HepG2 (cell line): ENCODE results near the gene GK. TPM values are rescaled to one million over a fixed set of nuclear protein-coding genes. Genes with fewer than 3 reads are reported as not detected.

Source experiments
- ETV5 ChIP-seq: IDR thresholded peaks from 2 replicates; pipeline ENCODE4 v1.6.1; 2018; ENCODE audit warnings: missing biosample characterization, missing genetic modification reagents, inconsistent platforms, borderline replicate concordance
- FLYWCH1 ChIP-seq: sonication (generic); formaldehyde crosslinking; IDR thresholded peaks from 2 replicates; pipeline ENCODE4 v1.8.1; 2023; ENCODE audit warnings: mild to moderate bottlenecking, missing genetic modification reagents
- KDM2A ChIP-seq: sonication (generic); formaldehyde crosslinking; IDR thresholded peaks from 2 replicates; pipeline ENCODE4 v1.4.0; 2020; ENCODE audit warnings: low read depth, missing genetic modification reagents, borderline replicate concordance
- MTA1 ChIP-seq: sonication (generic); formaldehyde crosslinking; IDR thresholded peaks from 2 replicates; pipeline ENCODE4 v1.4.0; 2020; ENCODE audit warnings: missing genetic modification reagents, mild to moderate bottlenecking, borderline replicate concordance
- NFIC ChIP-seq: IDR thresholded peaks from 2 replicates; pipeline ENCODE4 v1.6.1; 2012; ENCODE audit warnings: mild to moderate bottlenecking, low read length, inconsistent platforms
- NFKB2 ChIP-seq: sonication (generic); formaldehyde crosslinking; IDR thresholded peaks from 2 replicates; pipeline ENCODE4 v1.4.0; 2020; ENCODE audit warnings: missing genetic modification reagents, borderline replicate concordance
- NONO ChIP-seq, 2 experiments: fragments of 450-650 bp in 1 of 2; sonication (generic) in 1 of 2; formaldehyde crosslinking in 1 of 2; IDR thresholded peaks in 1 of 2; conservative IDR thresholded peaks in 1 of 2; 2 replicates each; pipeline versions ENCODE4 v1.6.1 to v1.8.0; 2017 to 2022; ENCODE audit warnings: mild to moderate bottlenecking in 1 of 2, missing genetic modification reagents in 1 of 2, moderate library complexity in 1 of 2
- NR2F1 ChIP-seq, 2 experiments: fragments of 450-650 bp in 1 of 2; formaldehyde crosslinking in 1 of 2; IDR thresholded peaks; 2 replicates each; pipeline versions ENCODE4 v1.5.0 to v1.6.1; 2016 to 2020; ENCODE audit warnings: mild to moderate bottlenecking in 1 of 2, missing compliant biosample characterization in 1 of 2, missing genetic modification reagents in 1 of 2, moderate library complexity in 1 of 2
- PITX1 ChIP-seq: sonication (generic); formaldehyde crosslinking; IDR thresholded peaks from 2 replicates; pipeline ENCODE4 v1.5.1; 2020; ENCODE audit warnings: mild to moderate bottlenecking, missing genetic modification reagents
- RFXAP ChIP-seq: sonication (generic); formaldehyde crosslinking; IDR thresholded peaks from 2 replicates; pipeline ENCODE4 v1.4.0; 2020; ENCODE audit warnings: missing genetic modification reagents, borderline replicate concordance
- TP53 ChIP-seq: sonication (generic); formaldehyde crosslinking; conservative IDR thresholded peaks from 2 replicates; pipeline ENCODE4 v1.4.0; 2020; ENCODE audit warnings: missing genetic modification reagents
- ZBTB10 ChIP-seq: sonication (generic); formaldehyde crosslinking; IDR thresholded peaks from 2 replicates; pipeline ENCODE4 v1.4.0; 2020; ENCODE audit warnings: missing genetic modification reagents, borderline replicate concordance
- ZBTB21 ChIP-seq: sonication (generic); formaldehyde crosslinking; IDR thresholded peaks from 2 replicates; pipeline ENCODE4 v1.4.0; 2020; ENCODE audit warnings: missing genetic modification reagents
- ZBTB44 ChIP-seq: sonication (generic); formaldehyde crosslinking; IDR thresholded peaks from 2 replicates; pipeline ENCODE4 v1.4.0; 2020; ENCODE audit warnings: missing genetic modification reagents
- ZFX ChIP-seq: sonication (generic); formaldehyde crosslinking; IDR thresholded peaks from 2 replicates; pipeline ENCODE4 v1.4.0; 2020; ENCODE audit warnings: mild to moderate bottlenecking, low read depth, missing genetic modification reagents, moderate library complexity
- ZHX1 ChIP-seq: sonication (generic); formaldehyde crosslinking; IDR thresholded peaks from 2 replicates; pipeline ENCODE4 v1.8.1; 2022; ENCODE audit warnings: low read depth, mild to moderate bottlenecking, missing genetic modification reagents
- ZNF275 ChIP-seq: sonication (generic); formaldehyde crosslinking; IDR thresholded peaks from 2 replicates; pipeline ENCODE4 v1.8.0; 2022; ENCODE audit warnings: missing genetic modification reagents, mild to moderate bottlenecking, inconsistent platforms, borderline replicate concordance
- ZNF558 ChIP-seq: sonication (generic); formaldehyde crosslinking; IDR thresholded peaks from 2 replicates; pipeline ENCODE4 v1.9.0; 2022; ENCODE audit warnings: mild to moderate bottlenecking, missing genetic modification reagents, borderline replicate concordance
- polyA plus RNA-seq, 8 experiments: library from polyadenylated mRNA; depleted of rRNA in 3 of 8; stranded (reverse) in 7 of 8; unstranded in 1 of 8; fragments of >200 nt; fragmentation: Illumina TruSeq in 4 of 8; extraction: Trizol in 4 of 8; gene quantifications; 2 replicates each; pipeline versions ENCODE4 v1.2.1 to v1.2.3, GENCODE V29; 2011 to 2016; ENCODE audit warnings: low read depth in 4 of 8, missing spikeins in 1 of 8, mixed read lengths in 1 of 8; ENCODE audit not compliant: insufficient read depth in 1 of 8
- total RNA-seq, 5 experiments: library from RNA; depleted of rRNA; stranded (reverse); fragments of >200 nt; fragmentation: Illumina TruSeq; extraction: Trizol; gene quantifications; 2 replicates each; pipeline ENCODE4 v1.2.3, GENCODE V29; 2016; ENCODE audit warnings: low read depth in 1 of 5

Gene GK
- total and polyA plus RNA-seq, 2 of the 13 experiments (the other 11 are each of a cell fraction or from before 2014, with no cell fraction given) = 64.2 to 265 TPM

- TF ChIP-seq ZBTB10 (CRISPR knock-in tag) = 0 out of 2 replicates have a peak, but pooled peaks have one; percentile 46
- TF ChIP-seq NFKB2 = no peak
- no peak for TF ChIP-seq NONO (IDR thresholded peaks at IDR 0.05)
- no peak for TF ChIP-seq NONO (CRISPR knock-in tag; conservative IDR thresholded peaks at IDR 0.05)
- no peak for TF ChIP-seq ZHX1 (CRISPR knock-in tag)
- TF ChIP-seq ZFX (CRISPR knock-in tag) = no peak
- no peak; the same call in 1 of the 2 replicates for TF ChIP-seq MTA1
- TF ChIP-seq TP53 (CRISPR knock-in tag) = peak; percentile 48; the same call in 1 of the 2 replicates
- TF ChIP-seq ZNF558 (CRISPR knock-in tag) = no peak
- TF ChIP-seq FLYWCH1 (CRISPR knock-in tag) = no peak
- TF ChIP-seq NFIC = peak; percentile 82
- TF ChIP-seq ZBTB44 = no peak
- TF ChIP-seq KDM2A (CRISPR knock-in tag) = no peak
- TF ChIP-seq NR2F1 (CRISPR knock-in tag; IDR thresholded peaks at IDR 0.05) = no peak
- TF ChIP-seq ZBTB21 (CRISPR knock-in tag) = peak; percentile 63; the same call in 1 of the 2 replicates
- peak; percentile 80 for TF ChIP-seq ETV5 (CRISPR knock-in tag)
- no peak for TF ChIP-seq RFXAP (CRISPR knock-in tag)
- TF ChIP-seq PITX1 (CRISPR knock-in tag) = no peak
- no peak for TF ChIP-seq ZNF275
Measured at GRCh38 chrX:30627818-30628652, 25.2 kb upstream of the GK start (continued).
